Peyer's patch (tissue), 4 donors: ENCODE data around the gene PPM1J.
"Not testable (repeated sequence)": the region's sequence is repeated elsewhere in the genome, so short reads cannot be mapped to it uniquely, and the experiment has no call there.

Experiments
- POLR2A ChIP-seq, 2 donors: fragments of 450-650 bp; IDR thresholded peaks; one replicate each; pipeline ENCODE4 v1.5.1; 2017; ENCODE audit warnings: antibody characterized with exemption in 2 of 2, mild to moderate bottlenecking in 2 of 2, moderate library complexity in 2 of 2
- TF ChIP-seq, protein P1 (sequence below), 6 experiments: fragments of 450-650 bp in 4 of 6; fragments of 200-600 bp in 2 of 6; sonication (generic) in 1 of 6; IDR thresholded peaks; one replicate each; pipeline ENCODE4 v1.5.1; 2017 to 2019; ENCODE audit warnings: antibody characterized with exemption in 6 of 6, mild to moderate bottlenecking in 3 of 6, moderate library complexity in 1 of 6

- TF ChIP-seq, protein P1, sequence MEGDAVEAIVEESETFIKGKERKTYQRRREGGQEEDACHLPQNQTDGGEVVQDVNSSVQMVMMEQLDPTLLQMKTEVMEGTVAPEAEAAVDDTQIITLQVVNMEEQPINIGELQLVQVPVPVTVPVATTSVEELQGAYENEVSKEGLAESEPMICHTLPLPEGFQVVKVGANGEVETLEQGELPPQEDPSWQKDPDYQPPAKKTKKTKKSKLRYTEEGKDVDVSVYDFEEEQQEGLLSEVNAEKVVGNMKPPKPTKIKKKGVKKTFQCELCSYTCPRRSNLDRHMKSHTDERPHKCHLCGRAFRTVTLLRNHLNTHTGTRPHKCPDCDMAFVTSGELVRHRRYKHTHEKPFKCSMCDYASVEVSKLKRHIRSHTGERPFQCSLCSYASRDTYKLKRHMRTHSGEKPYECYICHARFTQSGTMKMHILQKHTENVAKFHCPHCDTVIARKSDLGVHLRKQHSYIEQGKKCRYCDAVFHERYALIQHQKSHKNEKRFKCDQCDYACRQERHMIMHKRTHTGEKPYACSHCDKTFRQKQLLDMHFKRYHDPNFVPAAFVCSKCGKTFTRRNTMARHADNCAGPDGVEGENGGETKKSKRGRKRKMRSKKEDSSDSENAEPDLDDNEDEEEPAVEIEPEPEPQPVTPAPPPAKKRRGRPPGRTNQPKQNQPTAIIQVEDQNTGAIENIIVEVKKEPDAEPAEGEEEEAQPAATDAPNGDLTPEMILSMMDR (IDR thresholded peaks at IDR 0.05), result not testable (repeated sequence)
- TF ChIP-seq POLR2A (IDR thresholded peaks at IDR 0.05), result not testable (repeated sequence)
Observed at GRCh38 chr1:112729011-112729410, 13.9 kb upstream of the PPM1J start.
